ENCODE measurements around the gene CACNG7.
A peak's percentile ranks its signal among the peaks of the same experiment; 100 is the strongest.

The CACNG7 gene

DNA sequence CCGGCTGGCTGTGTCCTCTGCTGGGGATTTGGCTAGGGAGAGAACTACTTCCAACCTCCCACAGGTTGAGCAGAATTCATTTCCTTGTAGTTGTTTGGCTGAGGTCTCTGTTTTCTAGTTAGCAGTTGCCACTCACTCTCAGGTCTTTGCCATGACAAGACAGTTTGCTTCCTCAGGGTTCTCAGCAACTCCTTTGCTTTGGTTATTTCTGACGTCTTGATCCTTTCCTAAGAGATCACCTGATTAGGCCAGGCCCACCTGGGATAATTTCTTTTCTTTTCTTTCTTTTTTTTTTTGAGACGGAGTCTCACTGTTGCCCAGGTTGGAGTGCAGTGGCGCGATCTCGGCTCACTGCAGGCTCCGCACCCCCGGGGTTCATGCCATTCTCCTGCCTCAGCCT lies 44.3 kb downstream of the CACNG7 start:
- DNase-seq (ENCODE audit: low read depth, low spot score) = no peak

DNA sequence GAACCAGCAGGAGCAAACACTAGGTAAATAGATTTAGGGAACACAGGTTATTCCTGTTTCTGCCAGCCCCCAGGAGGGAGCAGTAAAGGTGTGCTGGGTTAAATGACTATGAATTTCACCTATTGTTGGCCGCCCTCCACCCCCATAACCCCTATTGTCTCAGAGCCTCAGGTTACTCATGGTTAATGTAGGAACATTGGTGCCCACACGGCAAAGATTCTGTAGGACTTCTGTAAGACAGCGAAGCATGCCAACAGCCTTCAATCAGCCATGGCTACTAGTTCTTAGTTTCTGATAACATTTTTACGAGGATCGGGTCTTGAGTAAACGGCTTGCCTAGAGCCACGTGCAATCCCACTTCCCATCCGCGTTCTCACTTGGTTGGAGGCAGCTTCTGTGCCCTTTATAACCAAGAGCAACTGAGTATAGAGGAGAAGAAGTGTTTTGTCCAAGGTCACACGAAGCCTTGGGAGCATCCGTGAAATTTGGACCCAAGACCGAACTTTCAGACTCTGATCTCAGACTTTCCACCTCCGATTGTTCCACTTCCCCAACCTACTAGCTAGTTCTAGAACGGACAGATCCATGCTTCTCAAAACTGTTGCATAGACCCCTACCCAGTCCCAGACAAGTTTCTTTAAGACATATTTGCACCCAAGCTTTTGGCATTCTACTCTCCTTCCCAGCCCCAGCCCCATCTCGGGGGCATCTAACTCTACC lies 48.5 kb downstream of the CACNG7 start:
- peak; percentile 18 for DNase-seq (ENCODE audit: low read depth, low spot score)

DNA sequence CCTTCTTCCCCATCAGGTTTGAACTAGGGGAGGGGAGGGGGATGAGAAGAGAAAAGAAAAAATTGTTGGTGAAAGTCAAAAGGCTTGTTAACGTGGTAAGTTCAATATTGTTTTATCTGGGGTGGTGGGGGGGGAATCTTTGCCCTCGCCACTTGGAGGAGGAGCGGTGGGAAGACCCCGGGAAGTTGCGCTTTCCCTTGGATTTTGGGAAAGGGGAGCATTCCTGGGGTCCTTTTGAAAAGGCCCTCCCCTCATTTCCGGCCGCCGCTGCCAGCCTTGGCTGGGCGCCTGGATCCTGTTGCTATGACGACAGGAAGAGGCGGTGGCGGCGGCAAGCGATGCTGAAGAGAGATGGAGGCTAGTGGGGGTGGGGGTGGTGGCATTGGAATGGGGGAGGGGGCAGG lies 49.1 kb downstream of the CACNG7 start:
- peak; percentile 22 for DNase-seq (ENCODE audit: low read depth, low spot score)

DNA sequence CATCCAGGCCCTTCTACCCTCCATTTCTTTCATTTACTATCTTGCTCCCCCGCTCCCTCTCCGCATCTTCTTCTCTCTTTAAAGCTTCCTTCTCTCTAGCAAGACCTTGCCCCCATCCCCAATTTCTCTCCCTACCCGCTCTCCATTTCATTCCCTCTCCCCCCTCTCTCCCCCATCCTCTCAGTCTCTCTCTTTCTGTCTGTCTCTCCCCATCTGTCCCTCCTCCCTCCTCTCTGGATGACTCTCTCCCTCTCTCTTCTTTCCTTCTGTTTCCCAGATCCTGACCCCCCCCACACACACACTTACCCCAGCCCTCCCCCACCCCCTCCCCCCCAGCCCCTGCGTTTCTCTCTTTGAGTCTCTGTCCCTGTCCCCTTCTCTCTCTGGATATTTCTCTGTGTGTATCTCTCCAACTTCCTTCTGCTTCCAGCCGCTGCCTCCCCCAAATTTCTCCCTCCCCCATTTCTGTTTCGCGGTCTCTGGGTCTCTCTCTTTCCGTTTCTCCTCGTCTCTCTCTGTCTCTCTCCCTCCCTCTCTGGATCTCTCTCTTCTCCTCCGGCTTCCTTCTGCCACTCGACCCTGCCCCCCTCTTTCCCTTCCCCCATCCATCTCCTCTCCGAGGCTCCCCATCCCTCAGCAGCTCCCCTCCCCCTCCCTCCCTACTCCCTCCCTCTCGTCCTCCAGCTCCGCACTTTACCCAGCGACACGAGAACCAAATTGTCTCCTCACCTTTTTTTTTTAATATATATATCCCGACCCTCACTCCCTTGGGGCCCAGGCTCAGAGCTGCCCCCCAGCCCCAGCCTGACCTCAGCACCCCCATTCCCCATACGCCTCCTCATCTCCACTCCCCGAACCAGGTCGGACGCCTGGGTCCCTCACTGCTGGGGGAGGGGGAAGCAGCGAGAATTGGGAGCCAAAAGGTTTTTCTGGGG lies 50.0 kb downstream of the CACNG7 start:
- DNase-seq (ENCODE audit: low read depth, low spot score) = no peak

GRCh38 chr19:53960187-53960586 lies 51.1 kb downstream of the CACNG7 start:
- DNase-seq (ENCODE audit: low read depth, low spot score) = no peak

DNA sequence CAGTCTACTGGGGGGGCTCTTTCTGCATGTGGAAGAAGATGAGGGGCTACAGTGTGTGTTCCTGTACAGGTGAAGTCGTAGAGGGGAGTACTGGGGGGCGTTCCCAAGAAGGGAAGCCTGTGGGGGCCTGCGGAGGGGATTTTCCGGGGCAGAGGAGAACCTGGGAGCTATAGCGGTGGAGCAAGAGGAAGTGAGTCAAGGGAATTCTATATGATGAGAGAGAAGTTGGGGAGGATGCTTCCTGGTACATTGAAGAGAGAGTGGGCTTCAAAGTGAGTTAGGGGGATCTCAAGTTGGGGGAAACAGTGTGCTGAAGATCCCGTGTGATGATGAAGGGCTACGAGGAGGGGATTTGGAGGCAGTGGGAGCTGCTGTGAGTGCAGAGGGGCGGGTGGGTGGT lies 51.8 kb downstream of the CACNG7 start:
- DNase-seq (ENCODE audit: low read depth, low spot score) = no peak

DNA sequence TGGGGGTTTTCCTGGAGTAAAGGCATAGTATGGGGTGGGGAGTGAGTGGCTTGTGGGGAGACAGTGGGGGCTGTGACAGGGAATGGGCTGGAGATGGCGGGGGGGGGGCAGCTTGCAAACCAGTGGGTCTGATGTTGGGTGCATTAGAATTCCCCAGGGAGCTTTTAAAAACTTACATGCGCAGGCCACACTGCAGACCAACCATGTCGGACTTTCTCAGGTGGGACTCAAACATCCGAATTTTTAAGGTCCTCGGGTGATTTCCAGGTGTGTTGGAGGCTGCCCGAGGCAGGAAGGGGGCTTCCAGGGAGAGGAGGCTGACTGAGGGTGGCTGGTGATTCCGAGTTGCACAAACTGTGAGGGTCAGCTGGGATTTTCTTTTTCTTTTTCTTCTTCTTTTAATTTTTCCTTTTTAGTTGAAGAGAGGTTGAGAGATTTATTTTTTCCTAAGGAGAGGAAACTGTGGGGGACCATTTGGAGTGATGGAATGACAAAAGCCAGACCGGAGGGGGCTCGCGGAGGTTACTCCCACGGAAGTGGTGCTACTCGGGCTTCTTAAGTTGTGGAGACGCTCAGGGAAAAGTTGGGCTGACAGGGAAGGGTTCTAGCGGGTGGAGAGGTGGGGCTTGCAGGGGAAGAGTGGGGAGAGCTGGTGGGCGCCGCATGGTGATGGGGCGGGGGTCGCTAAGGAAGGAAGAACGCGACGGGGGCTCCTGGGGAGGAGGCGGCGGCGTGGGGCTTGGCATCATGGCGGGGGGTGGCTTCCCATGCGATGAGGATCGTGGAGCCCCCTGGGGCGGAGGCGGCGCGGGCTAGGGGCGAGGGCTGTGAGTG lies 52.7 kb downstream of the CACNG7 start:
- DNase-seq (ENCODE audit: low read depth, low spot score) = no peak

DNA sequence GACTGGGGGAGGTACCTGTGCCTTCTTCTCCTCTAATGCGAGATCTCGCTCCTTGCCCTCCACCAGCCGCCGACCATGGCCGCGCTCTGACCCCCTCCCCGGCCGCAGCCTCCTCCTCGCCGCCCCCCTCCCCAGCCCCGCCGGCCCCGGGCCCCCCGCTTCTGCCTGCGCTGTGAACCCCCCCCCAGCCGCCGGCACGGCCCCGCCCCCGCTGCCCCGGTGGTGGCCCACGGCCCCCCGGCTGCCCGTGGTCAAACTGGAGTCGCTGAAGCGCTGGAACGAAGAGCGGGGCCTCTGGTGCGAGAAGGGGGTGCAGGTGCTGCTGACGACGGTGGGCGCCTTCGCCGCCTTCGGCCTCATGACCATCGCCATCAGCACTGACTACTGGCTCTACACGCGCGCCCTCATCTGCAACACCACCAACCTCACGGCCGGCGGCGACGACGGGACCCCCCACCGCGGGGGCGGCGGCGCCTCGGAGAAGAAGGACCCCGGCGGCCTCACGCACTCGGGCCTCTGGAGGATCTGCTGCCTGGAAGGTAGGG lies 53.9 kb downstream of the CACNG7 start, which contains the start of gene CACNG8:
Gene CACNG8 (plus strand): TSS at position 51 of the 545 bp plus-strand sequence.
- no peak for DNase-seq (ENCODE audit: low read depth, low spot score)

DNA sequence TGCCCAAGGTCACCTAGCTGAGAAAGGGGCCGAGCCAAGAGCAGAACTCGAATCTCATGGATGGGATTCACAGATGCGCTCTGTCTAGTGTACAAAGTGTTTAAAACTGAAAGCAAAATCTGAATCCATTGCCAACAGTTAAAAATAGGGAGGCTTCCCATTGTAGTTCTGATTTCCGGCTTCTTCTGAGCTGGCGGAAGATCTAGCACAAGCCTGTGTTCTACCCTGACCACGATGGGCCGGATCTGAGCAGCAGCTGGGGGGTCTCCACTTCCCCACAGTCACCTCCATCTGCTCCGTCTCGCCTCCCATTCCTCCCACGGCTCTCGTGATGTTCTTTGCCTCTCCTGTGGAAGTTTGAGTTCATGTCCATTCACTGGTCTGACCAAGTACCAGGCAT lies 56.0 kb downstream of the CACNG7 start:
- no peak for DNase-seq (ENCODE audit: low read depth, low spot score)

DNA sequence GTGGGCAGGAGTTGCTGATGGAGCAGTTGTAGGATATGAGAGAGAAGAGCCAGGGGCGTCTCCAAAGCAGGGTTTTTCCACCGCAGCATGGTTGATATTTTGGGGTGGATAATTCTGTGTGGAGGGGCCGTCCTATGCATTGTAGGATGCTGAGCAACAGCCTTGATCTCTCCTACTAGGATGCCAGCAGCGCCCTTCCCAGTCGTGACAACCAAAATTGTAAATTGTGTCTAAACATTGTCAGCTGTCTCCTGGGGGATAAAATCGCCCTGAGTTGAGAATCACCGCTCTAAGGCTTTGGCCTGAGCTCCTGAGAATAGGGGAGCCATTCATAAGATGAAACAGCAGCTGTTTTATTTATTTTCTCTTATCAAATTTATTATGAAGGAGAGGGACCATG lies 57.9 kb downstream of the CACNG7 start:
- no peak for DNase-seq (ENCODE audit: low read depth, low spot score)

DNA sequence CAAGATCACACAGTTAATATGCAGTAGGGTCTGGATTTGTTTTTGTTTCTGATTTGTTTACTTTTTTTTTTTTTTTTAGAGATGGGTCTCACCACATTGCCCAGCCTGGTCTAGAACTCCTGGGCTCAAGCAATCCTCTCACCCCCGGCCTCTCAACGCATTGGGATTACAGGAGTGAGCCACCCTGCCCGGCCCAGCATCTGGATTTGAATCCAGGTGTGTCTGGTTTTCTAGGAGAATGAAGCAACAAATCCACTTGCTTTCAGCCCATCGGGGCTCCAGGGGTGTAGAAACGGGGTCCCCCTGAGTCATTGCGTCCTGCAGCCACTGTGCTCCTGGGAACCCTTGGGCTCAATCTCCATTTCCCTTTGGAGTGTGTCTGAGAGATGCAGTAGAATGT lies 60.3 kb downstream of the CACNG7 start:
- DNase-seq (ENCODE audit: low read depth, low spot score) = no peak

- DNase-seq (ENCODE audit: low read depth, low spot score) = no peak
Observed at GRCh38 chr19:53971673-53972072, 62.6 kb downstream of the CACNG7 start.

DNA sequence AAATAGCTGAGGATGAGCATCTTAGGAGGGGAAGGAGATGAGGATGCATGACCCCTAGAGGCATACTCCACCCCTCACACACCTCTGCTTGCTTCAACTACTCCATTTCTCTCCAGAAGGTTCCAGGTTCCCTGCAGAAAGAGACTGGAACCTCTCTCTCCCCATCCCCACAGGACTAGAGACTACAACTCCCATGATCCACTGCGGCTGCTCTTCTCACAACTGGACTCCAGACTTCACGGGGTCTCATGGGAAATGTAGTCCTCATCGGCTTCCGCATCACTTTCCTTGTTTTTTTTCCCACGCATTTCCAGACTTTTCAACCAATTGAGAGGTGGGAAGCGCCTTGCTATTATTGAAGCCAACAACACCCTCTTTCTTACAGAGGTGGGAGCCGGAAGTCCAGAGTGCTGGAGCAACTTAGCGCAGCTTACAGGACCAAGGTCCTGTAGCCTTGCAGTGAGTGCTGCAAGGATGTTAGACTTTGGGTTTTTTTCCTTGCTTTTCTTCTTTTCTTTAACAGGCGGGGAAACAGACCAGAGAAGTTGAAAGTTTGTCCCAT lies 68.4 kb downstream of the CACNG7 start:
- peak; percentile 92 for DNase-seq (ENCODE audit: low read depth, low spot score)

DNA sequence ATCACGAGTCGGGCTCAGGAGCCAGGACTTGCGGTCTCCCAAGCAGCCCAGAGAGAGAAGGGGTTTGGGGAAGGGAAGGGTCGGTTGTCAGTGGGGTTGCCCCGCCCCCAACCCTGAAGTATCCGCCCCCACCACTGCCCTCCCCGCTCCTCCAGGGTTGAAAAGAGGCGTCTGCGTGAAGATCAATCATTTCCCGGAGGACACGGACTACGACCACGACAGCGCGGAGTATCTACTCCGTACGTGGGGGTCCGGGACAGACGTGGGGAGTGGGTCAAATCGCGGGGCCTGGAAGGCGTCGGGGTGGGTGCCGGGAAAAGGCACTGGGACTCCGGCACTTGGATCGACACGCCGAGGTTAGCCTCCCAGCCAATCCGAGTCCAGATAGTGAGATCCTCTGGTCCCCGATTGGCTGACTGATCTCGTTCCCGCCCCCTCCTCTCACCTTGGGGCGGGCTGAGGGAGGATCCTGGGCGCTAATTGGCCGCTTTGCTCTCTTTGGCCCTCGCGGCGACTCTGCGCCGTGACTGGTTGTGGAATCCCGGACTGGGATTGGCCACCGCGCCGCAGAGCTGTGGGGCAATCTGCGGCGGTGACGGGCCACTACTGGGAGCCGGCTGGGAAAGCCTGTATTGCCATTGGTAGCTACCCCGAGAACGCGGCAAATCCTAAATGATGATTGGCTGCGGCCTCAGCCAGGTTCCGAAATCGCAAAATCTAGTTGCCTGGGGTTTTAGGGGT lies 69.1 kb downstream of the CACNG7 start:
- DNase-seq (ENCODE audit: low read depth, low spot score) = peak; percentile 98

DNA sequence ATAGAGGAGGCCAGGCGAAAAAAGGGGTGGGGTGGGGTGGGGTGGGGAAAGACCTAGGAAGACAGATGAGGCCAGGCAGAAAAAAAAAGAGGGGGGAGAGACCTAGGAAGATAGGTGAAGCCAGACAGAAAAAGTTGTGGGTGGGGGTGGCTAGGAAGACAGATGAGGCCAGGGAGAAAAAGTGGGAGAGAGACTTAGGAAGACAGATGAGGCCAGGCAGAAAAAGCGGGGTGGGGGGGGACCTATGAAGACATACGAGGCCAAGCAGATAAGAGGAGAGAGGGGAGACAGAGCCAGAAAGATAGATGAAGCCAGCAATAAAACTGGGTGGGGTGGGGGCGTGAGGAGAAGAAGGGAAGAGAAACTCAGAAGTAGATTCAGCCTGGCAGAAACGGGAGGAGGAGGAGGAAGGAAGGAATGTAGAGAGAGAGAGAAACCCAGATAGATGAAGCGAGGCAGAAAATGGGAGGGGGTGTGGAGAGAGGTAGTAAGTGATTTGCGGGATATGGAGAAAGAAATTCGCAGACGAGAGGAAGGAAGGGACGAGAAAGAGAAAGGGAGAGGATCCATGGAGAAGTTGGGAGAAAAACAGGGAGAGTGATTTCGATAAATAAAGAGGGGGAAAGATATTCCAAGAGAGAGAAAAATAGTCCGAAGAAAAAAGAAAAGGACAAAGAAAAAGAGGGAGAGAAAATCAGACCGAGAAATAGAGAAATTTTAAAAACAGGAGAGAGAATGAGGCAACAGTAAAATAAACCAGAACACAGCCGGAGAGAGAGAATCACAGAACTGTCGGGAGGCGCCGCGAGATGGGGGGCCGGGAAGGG lies 70.1 kb downstream of the CACNG7 start:
- DNase-seq (ENCODE audit: low read depth, low spot score) = no peak

GRCh38 chr19:53980539-53981375 lies 71.7 kb downstream of the CACNG7 start:
- peak; percentile 82 for DNase-seq (ENCODE audit: low read depth, low spot score)

GRCh38 chr19:53981376-53981951 lies 72.4 kb downstream of the CACNG7 start:
- DNase-seq (ENCODE audit: low read depth, low spot score) = peak; percentile 23

- peak; percentile 52 for DNase-seq (ENCODE audit: low read depth, low spot score)
Observed at GRCh38 chr19:53982001-53982451, 72.9 kb downstream of the CACNG7 start.
